SU-DHL-6 (cell line): Measurements from ENCODE around the gene CDK14.

Source experiments
- EZH2phosphoT487 ChIP-seq: fragments of 200-600 bp; sonication (generic), shearing (Covaris generic); conservative IDR thresholded peaks from 2 replicates; pipeline ENCODE4 v1.6.1; 2018; ENCODE audit warnings: mild to moderate bottlenecking, antibody characterized with exemption, low read length, moderate library complexity, mixed read lengths
- TF ChIP-seq, protein P1 (sequence below): fragments of 200-600 bp; sonication (generic); IDR thresholded peaks from one replicate; pipeline ENCODE4 v1.5.1; 2017; ENCODE audit warnings: antibody characterized with exemption, mild to moderate bottlenecking, low read length, moderate library complexity; ENCODE audit not compliant: insufficient read depth, poor library complexity, severe bottlenecking

DNA sequence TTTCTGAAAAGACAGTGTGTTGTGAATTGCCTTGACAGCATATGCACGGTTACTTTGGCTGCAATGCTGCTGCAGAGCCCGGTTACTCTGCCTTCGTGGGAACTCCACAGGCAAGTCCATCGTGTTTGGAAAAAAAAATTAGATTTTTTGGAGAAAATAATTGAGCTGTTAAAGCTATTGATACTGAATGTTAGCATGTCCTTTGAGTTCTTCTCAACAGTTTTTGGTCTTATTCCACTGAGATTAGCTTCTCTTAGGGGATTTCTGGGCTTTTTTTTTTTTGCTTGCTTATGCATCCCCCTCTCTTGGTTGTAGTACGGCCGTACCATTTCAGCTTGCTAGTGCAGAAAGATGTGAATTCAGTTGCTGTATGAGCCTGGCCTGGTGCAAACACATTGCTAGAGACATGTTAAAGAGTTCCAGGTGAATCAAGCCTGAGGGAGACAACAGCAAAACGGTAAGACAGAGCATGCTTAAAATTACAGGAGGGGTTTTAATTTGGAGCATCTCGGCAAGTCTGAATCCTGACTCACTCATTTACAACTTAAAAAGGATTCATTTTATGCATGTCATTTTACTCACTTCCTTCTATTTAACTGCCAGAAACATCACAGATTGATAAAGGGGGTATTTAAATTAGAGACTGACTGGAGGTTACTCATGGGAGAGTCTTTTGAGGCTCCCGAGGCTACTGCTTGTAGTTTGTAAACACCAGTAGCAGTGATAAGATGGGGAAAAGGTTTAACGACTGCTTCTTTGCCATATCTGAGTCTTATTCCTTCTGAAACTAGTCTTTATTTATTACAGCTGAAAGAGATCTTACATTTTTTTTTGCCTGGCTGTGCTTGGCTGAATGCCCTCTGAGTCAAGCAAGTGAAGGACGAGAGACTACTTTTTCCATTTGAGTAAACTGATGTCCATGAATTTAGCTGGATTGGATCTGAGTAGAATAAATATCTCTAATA is 113.7 kb downstream of the CDK14 start:
- TF ChIP-seq, protein P1, sequence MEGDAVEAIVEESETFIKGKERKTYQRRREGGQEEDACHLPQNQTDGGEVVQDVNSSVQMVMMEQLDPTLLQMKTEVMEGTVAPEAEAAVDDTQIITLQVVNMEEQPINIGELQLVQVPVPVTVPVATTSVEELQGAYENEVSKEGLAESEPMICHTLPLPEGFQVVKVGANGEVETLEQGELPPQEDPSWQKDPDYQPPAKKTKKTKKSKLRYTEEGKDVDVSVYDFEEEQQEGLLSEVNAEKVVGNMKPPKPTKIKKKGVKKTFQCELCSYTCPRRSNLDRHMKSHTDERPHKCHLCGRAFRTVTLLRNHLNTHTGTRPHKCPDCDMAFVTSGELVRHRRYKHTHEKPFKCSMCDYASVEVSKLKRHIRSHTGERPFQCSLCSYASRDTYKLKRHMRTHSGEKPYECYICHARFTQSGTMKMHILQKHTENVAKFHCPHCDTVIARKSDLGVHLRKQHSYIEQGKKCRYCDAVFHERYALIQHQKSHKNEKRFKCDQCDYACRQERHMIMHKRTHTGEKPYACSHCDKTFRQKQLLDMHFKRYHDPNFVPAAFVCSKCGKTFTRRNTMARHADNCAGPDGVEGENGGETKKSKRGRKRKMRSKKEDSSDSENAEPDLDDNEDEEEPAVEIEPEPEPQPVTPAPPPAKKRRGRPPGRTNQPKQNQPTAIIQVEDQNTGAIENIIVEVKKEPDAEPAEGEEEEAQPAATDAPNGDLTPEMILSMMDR: no peak
- TF ChIP-seq EZH2phosphoT487: no peak
